ENCODE results near the gene CPEB1. TPM values are rescaled to one million over a fixed set of nuclear protein-coding genes. Genes with fewer than 3 reads are reported as not detected.
"Not testable (repeated sequence)": the region's sequence is repeated elsewhere in the genome, so short reads cannot be mapped to it uniquely, and the experiment has no call there.

CPEB1 gene
- total RNA-seq, 1 donor from 2014 or later: 10.6 TPM

DNA sequence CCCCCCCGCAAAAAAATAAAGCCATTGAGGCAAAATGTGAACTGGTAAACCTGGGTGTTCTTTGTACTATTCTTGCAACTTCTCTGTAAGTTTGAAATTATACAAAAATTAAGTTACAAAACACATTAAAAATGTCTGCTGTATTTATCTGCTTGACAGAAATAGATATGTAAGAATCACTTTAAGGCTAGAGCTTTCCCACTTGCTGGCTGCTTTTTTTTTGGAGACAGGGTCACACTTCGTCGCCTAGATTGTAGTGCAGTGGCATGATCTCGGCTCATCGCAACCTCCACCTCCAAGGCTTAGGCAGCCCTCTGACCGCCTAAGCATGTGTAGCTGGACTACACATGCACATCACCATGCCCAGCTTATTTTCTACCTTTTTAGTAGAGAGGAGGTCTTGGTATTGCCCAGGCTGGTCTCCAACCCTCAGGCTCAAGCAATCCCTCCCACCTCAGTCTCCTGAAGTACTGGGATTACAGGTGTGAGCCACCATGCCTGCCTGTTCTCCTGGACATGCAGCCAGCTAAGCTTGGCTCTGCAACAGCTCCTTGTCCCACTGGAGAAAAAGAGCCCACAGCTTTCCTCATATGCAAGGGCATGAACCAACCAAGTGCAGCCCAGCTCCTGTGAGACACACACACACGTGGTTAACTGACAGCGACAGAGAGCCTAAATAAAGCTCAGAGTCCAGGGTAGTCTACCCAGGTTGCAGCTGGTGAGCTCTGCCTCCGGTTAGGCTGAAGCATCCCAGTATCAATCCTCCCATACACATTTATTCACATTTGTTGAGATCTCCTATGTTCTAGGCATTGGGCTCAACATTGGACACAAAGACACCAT is 111.4 kb downstream of the CPEB1 start:
- H3K27me3 ChIP-seq: no peaks in the 10 kb centered on the region
- H3K4me3 ChIP-seq: no peak overlapping the region
- H3K36me3 ChIP-seq: peaks cover 0 to 52% of the 10 kb centered on the region in 2 donors
- DNase-seq (ENCODE audit: extremely low spot score in 2 of 2): peak in 1 of 2 donors; percentile 83
- intact Hi-C loops (cut with DNase I): no loop called here
- H3K4me1 ChIP-seq: peaks cover 34% of the 10 kb centered on the region
- no peak overlapping the region for H3K27ac ChIP-seq
- H3K9me3 ChIP-seq: no peaks in the 10 kb centered on the region
- TF ChIP-seq POLR2A (IDR thresholded peaks at IDR 0.05) (no peak), POLR2AphosphoS5 (IDR thresholded peaks at IDR 0.05; ENCODE audit: insufficient read depth in 1 of 2, low read depth in 1 of 2) (no peak), CTCF (IDR thresholded peaks at IDR 0.05) (no peak)

- H3K4me1 ChIP-seq: peaks cover 34% of the 10 kb centered on the region
- H3K27ac ChIP-seq; DNase-seq (ENCODE audit: extremely low spot score in 2 of 2); H3K4me3 ChIP-seq; H3K27me3 ChIP-seq; H3K9me3 ChIP-seq; intact Hi-C loops (cut with DNase I): not testable (repeated sequence)
- H3K36me3 ChIP-seq: peaks cover 0 to 52% of the 10 kb centered on the region in 2 donors
Measured at GRCh38 chr15:82535151-82535550, 112.0 kb downstream of the CPEB1 start.

- H3K27ac ChIP-seq; intact Hi-C loops (cut with DNase I); H3K27me3 ChIP-seq; H3K9me3 ChIP-seq; DNase-seq (ENCODE audit: extremely low spot score in 2 of 2); H3K4me3 ChIP-seq: not testable (repeated sequence)
- peaks cover 30% of the 10 kb centered on the region for H3K4me1 ChIP-seq
- H3K36me3 ChIP-seq: peaks cover 0 to 52% of the 10 kb centered on the region in 2 donors
Measured at GRCh38 chr15:82534457-82534861, 112.7 kb downstream of the CPEB1 start.

DNA sequence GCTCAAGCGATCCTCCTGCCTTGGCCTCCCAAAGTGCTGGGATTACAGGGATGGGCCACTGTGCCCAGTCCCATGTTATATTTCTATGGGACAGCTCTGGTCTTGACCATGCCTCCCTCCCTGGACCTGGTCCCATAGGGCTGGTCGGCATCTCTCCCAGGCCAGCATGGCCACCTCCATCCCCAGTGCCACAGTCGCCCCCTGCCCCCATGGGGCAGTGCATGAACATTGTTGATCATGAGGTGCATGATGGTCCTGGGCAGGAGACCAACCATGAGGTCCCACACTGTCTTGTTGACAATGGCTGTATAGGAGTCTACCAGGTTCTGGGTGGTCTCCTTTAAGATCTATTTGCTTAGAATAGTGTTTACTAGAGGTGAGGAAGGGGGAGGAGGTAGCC is 113.4 kb downstream of the CPEB1 start:
- Histone ChIP-seq H3K36me3 (peaks cover 0 to 50% of the 10 kb centered on the region in 2 donors), H3K4me3 (no peak overlapping the region), H3K27ac (no peak overlapping the region), H3K4me1 (peaks cover 23% of the 10 kb centered on the region), H3K9me3 (no peaks in the 10 kb centered on the region), H3K27me3 (no peaks in the 10 kb centered on the region)
- intact Hi-C loops (cut with DNase I): no loop called here
- TF ChIP-seq POLR2A (IDR thresholded peaks at IDR 0.05) (no peak), POLR2AphosphoS5 (IDR thresholded peaks at IDR 0.05; ENCODE audit: insufficient read depth in 1 of 2, low read depth in 1 of 2) (no peak), CTCF (IDR thresholded peaks at IDR 0.05) (no peak)
- peak in 1 of 2 donors; percentile 64 for DNase-seq (ENCODE audit: extremely low spot score in 2 of 2)

DNA sequence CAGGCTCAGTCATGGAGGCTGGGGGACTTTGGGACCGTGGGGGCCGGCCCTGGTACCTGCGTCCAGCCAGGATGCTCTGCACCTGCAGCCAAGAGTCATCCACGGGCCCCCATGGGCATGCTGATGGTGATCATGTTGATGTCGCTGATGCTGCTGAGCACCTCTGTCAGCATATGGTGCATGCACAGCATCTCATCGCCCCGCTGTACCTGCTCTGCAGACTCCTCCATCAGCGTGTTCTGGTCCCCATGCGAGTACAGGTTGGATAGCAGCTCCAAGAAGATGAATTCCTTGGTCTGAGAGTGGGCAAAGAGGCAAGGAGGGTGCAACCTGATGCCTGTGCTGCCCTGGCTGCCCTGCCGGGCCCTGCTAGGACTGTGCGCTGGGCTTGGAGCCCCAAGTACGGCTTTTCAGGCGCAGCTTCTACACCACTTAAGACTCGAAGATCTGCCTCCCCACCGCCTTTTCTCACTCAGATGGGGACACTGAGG is 114.1 kb downstream of the CPEB1 start:
- peaks cover 16% of the 10 kb centered on the region for H3K4me1 ChIP-seq
- intact Hi-C loops (cut with DNase I): no loop called here
- TF ChIP-seq POLR2AphosphoS5 (IDR thresholded peaks at IDR 0.05; ENCODE audit: insufficient read depth in 1 of 2, low read depth in 1 of 2) (no peak), CTCF (IDR thresholded peaks at IDR 0.05) (no peak), POLR2A (IDR thresholded peaks at IDR 0.05) (no peak)
- peak in 1 of 2 donors; percentile 65 for DNase-seq (ENCODE audit: extremely low spot score in 2 of 2)
- no peaks in the 10 kb centered on the region for H3K27me3 ChIP-seq
- no peak overlapping the region for H3K4me3 ChIP-seq
- H3K27ac ChIP-seq: no peak overlapping the region
- no peaks in the 10 kb centered on the region for H3K9me3 ChIP-seq
- peaks cover 0 to 43% of the 10 kb centered on the region in 2 donors for H3K36me3 ChIP-seq

DNA sequence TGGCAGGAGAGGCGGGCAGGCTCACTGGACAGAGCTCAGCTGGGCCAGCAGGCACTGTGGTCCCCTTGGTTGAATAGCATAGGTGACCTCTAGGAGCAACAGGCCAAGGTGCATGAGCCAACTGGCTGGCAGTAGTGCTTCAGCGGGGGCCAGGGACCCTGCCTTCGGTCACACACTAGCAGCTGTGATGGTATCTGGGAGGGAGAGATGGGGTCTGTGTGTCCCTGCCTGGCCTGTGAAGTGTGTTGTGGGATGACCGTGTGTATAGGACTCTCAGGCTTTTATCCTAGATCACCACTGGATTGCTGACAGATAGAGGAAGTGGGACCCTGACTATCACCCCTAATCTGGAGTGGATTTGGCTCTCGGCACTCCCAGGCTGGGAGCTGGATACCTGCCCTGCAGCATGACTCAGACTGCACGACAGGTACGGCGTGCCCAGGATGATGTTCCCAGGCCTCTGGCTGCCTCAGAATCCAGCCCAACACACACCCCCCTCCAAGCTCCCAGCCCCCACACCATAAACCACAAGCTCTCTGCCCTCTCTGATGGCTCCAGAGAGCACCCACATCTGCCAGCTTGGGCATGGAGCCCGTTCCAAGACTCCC is 114.7 kb downstream of the CPEB1 start:
- intact Hi-C loops (cut with DNase I): no loop called here
- H3K9me3 ChIP-seq: no peaks in the 10 kb centered on the region
- DNase-seq (ENCODE audit: extremely low spot score in 2 of 2): no peak
- H3K27ac ChIP-seq: no peak overlapping the region
- H3K4me1 ChIP-seq: peaks cover 10% of the 10 kb centered on the region
- H3K27me3 ChIP-seq: no peaks in the 10 kb centered on the region
- H3K36me3 ChIP-seq: peaks cover 0 to 37% of the 10 kb centered on the region in 2 donors
- TF ChIP-seq POLR2AphosphoS5 (IDR thresholded peaks at IDR 0.05; ENCODE audit: insufficient read depth in 1 of 2, low read depth in 1 of 2): no peak
- TF ChIP-seq POLR2A (IDR thresholded peaks at IDR 0.05): no peak
- TF ChIP-seq CTCF (IDR thresholded peaks at IDR 0.05): no peak
- H3K4me3 ChIP-seq: no peak overlapping the region
